Mesothelial cell of epicardium (in vitro differentiated cells): ENCODE data around the gene IQCK. TPM values are rescaled to one million over a fixed set of nuclear protein-coding genes. Genes with fewer than 3 reads are reported as not detected.

Experiments used
- DNase-seq, 2 experiments: peaks; one replicate each; pipeline ENCODE4 v3.0.0; 2021; ENCODE audit warnings: low spot score in 2 of 2; ENCODE audit not compliant: unreplicated experiment in 2 of 2
- H3K27ac Mint-ChIP-seq: 2 replicates; pipeline ENCODE4 v1.8.0; 2021; ENCODE audit warnings: mixed read lengths
- H3K27me3 Mint-ChIP-seq: 2 replicates; pipeline ENCODE4 v1.8.0; 2021; ENCODE audit warnings: low read depth, mixed read lengths
- H3K36me3 Mint-ChIP-seq: 2 replicates; pipeline ENCODE4 v1.8.0; 2021; ENCODE audit warnings: mixed read lengths
- H3K4me1 Mint-ChIP-seq: 2 replicates; pipeline ENCODE4 v1.8.0; 2021; ENCODE audit warnings: mixed read lengths
- H3K4me3 Mint-ChIP-seq: 2 replicates; pipeline ENCODE4 v1.8.0; 2021; ENCODE audit warnings: mild to moderate bottlenecking, moderate library complexity, mixed read lengths
- H3K9me3 Mint-ChIP-seq: 2 replicates; pipeline ENCODE4 v1.8.0; 2021; ENCODE audit warnings: mixed read lengths
- total RNA-seq: library from RNA; stranded (reverse); gene quantifications from 3 replicates; pipeline ENCODE4 v1.2.1, GENCODE V29; 2021
- TF ChIP-seq, protein P1 (sequence below): fragments of 200-600 bp; sonication (generic); IDR thresholded peaks from one replicate; pipeline ENCODE4 v1.5.0; 2021; ENCODE audit warnings: antibody characterized with exemption; ENCODE audit not compliant: unreplicated experiment

IQCK gene
- total RNA-seq, 1 donor from 2014 or later: 16.0 TPM

DNA sequence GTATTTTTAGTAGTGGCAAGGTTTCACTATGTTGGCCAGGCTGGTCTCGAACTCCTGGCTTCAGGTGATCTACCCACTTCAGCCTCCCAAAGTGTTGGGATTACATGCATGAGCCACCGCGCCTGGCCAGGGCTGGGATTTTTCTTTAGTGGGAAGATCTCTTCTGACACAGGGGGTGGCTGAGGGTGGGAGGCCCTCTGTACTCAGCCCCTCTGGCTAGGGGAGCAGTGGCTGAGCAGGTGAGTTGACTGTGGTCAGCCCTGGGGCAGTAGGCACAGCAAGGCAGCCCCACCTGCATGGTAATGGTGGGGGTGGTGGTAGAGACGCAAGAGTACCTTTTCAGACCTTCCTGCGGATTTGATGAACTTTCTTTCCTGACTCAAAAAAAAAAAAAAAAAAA lies 178.9 kb downstream of the IQCK start:
- DNase-seq: no peak
- Mint-ChIP-seq H3K27me3 (peaks cover 6% of the 10 kb centered on the region), H3K36me3 (no peaks in the 10 kb centered on the region), H3K27ac (no peak overlapping the region), H3K4me3 (no peak overlapping the region), H3K4me1 (peaks cover 2% of the 10 kb centered on the region), H3K9me3 (no peaks in the 10 kb centered on the region)
- TF ChIP-seq, protein P1, sequence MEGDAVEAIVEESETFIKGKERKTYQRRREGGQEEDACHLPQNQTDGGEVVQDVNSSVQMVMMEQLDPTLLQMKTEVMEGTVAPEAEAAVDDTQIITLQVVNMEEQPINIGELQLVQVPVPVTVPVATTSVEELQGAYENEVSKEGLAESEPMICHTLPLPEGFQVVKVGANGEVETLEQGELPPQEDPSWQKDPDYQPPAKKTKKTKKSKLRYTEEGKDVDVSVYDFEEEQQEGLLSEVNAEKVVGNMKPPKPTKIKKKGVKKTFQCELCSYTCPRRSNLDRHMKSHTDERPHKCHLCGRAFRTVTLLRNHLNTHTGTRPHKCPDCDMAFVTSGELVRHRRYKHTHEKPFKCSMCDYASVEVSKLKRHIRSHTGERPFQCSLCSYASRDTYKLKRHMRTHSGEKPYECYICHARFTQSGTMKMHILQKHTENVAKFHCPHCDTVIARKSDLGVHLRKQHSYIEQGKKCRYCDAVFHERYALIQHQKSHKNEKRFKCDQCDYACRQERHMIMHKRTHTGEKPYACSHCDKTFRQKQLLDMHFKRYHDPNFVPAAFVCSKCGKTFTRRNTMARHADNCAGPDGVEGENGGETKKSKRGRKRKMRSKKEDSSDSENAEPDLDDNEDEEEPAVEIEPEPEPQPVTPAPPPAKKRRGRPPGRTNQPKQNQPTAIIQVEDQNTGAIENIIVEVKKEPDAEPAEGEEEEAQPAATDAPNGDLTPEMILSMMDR: no peak

DNA sequence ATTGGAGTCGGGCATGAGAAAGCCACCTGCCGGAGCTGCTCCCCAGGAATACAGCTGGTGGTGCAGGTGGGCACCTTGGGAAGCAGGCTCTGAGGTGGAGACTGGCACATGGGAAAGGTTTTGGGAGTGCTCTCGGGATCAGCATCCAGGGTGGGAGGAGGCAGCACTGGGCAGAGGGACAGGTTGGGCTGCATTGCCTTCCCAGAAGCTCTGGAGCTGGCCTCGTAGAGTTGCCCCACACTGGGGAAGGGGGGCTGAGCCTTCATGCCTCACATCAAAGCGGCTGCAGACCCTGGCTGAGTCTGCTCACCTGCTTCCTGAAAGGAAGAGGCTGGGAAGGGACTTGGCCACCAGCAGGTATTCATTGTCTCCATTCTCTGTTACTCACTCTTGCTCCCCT lies 180.1 kb downstream of the IQCK start:
- Mint-ChIP-seq H3K9me3 (no peaks in the 10 kb centered on the region), H3K4me1 (peaks cover 2% of the 10 kb centered on the region), H3K36me3 (no peaks in the 10 kb centered on the region), H3K27me3 (peaks cover 6% of the 10 kb centered on the region), H3K27ac (no peak overlapping the region), H3K4me3 (no peak overlapping the region)
- DNase-seq: no peak
- TF ChIP-seq, protein P1: no peak

DNA sequence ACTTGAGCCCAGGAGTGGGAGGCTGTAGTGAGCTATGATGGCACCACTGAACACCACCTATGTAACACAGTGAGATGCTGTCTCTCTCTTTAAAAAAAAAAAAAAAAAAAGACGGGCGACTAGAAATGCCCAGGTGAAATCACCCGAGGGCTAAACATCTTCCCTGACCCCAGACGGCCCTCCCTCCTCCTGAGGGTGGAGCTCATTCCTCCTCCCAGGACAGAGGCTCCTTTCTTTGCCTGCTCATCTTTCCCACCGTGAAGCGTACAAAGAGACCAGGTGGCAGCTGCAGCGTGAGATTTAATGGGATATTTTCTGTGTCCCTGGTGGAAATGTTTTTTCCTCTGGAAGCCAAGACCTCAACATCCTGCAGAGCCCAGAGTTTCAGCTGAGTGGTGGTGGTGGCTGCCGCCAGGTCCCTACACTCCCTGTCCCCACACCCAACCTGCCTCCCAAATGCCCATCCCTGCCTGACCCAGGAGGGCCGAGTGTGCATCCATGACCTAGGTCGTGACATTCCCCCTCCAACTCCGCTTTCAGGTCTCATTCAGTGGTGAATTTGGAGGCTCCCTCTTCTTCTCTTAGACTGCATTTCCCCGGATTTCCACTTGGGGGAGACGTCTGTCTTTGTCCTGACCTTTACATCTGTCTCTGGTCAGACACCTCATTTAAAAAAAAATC lies 181.0 kb downstream of the IQCK start:
- H3K27ac Mint-ChIP-seq: no peak overlapping the region
- peaks cover 2% of the 10 kb centered on the region for H3K4me1 Mint-ChIP-seq
- H3K4me3 Mint-ChIP-seq: no peak overlapping the region
- no peaks in the 10 kb centered on the region for H3K9me3 Mint-ChIP-seq
- H3K27me3 Mint-ChIP-seq: peaks cover 8% of the 10 kb centered on the region
- DNase-seq: no peak
- H3K36me3 Mint-ChIP-seq: no peaks in the 10 kb centered on the region
- TF ChIP-seq, protein P1: peak; percentile 74

DNA sequence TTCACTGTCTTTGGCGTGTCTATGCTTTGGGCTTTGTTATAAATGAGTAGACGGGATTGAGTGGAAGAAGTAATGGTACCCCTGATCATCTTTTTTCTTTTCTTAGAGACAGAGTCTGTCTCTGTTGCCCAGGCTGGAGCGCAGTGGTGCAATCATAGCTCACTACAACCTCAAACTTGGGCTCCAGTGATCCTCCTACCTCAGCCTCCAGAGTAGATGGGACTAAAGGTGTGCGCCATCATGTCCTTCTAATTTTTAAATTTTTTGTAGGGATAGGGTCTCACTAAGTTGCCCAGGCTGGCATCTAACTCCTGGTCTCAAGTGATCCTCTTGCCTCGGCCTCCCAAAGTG lies 181.5 kb downstream of the IQCK start:
- Mint-ChIP-seq H3K4me3 (no peak overlapping the region), H3K27me3 (peaks cover 9% of the 10 kb centered on the region), H3K27ac (no peak overlapping the region), H3K9me3 (no peaks in the 10 kb centered on the region), H3K36me3 (no peaks in the 10 kb centered on the region), H3K4me1 (peaks cover 2% of the 10 kb centered on the region)
- TF ChIP-seq, protein P1: no peak
- no peak for DNase-seq

- Mint-ChIP-seq H3K4me3 (no peak overlapping the region), H3K36me3 (no peaks in the 10 kb centered on the region), H3K4me1 (peaks cover 2% of the 10 kb centered on the region), H3K9me3 (no peaks in the 10 kb centered on the region), H3K27me3 (peaks cover 11% of the 10 kb centered on the region), H3K27ac (no peak overlapping the region)
- no peak for DNase-seq
- TF ChIP-seq, protein P1: no peak
These were observed 183.1 kb downstream of the IQCK start for GRCh38 chr16:19901164-19901563.
